Measurements from ENCODE around the gene RPS8. TPM values are rescaled to one million over a fixed set of nuclear protein-coding genes. Genes with fewer than 3 reads are reported as not detected.
A peak's percentile ranks its signal among the peaks of the same experiment; 100 is the strongest.

Gene RPS8
- total RNA-seq, 1 donor from 2014 or later: 3,387 TPM

DNA sequence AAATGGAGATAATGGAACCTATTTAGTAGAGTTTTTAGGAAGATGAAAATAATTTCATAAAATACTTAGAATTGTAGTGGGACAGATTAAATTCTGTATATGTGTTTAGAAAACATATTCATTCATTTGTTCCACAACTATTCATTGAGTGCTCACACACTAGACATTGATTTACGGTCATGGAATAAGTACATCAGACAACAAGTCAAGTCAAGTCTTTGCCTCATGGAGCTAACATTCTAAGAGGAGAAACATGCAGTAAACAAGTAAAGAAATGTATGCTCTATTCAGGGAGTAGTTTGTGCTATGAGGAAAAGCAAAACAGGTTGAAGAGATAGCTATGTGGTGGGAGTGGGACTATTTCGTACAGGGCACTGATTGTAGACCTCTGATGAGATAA is 42.0 kb downstream of the RPS8 start:
- TF ChIP-seq, protein P1, sequence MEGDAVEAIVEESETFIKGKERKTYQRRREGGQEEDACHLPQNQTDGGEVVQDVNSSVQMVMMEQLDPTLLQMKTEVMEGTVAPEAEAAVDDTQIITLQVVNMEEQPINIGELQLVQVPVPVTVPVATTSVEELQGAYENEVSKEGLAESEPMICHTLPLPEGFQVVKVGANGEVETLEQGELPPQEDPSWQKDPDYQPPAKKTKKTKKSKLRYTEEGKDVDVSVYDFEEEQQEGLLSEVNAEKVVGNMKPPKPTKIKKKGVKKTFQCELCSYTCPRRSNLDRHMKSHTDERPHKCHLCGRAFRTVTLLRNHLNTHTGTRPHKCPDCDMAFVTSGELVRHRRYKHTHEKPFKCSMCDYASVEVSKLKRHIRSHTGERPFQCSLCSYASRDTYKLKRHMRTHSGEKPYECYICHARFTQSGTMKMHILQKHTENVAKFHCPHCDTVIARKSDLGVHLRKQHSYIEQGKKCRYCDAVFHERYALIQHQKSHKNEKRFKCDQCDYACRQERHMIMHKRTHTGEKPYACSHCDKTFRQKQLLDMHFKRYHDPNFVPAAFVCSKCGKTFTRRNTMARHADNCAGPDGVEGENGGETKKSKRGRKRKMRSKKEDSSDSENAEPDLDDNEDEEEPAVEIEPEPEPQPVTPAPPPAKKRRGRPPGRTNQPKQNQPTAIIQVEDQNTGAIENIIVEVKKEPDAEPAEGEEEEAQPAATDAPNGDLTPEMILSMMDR (IDR thresholded peaks at IDR 0.05; ENCODE audit: insufficient read depth, low read length, severe bottlenecking): no peak
- H3K27me3 ChIP-seq (ENCODE audit: control insufficient read depth, insufficient read depth, low read length): no peaks in the 10 kb centered on the region
- H3K4me3 ChIP-seq (ENCODE audit: low read depth, low read length): no peak overlapping the region
- no peaks in the 10 kb centered on the region for H3K36me3 ChIP-seq (ENCODE audit: control insufficient read depth, insufficient read depth, low read length)
- FAIRE-seq (no peak), DNase-seq (ENCODE audit: low read depth) (no peak)

DNA sequence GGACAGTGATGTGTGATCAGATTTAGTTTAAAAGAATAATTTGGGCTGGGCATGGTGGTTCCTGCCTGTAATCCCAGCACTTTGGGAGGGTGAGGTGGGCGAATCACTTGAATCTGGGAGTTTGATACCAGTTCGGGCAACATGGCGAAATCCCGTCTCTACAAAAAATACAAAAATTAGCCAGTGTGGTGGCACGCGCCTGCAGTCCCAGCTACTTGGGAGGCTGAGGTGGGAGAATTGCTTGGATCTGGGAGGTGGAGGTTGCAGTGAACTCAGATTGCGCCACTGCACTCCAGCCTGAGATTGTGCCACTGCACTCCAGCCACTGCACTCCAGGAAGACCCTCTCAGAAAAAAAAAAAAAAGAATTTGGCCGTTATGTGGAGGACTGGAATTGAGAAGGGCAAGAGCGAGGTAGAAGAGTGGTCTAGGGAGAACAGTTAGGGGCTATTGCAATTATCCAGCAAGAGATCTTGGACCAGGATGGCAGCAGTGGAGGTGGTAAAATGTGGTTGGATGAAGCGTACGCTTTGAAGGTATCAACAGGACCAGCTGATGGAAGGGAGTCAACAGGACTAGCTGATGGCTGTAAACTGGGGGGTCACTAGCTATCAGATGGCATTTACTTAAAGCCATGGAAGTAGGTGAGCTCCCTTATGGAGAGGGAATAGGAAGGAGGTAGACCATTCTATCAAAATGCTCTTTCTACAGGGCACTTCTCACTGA is 42.6 kb downstream of the RPS8 start:
- DNase-seq (ENCODE audit: low read depth): no peak
- Histone ChIP-seq H3K36me3 (ENCODE audit: control insufficient read depth, insufficient read depth, low read length) (no peaks in the 10 kb centered on the region), H3K27me3 (ENCODE audit: control insufficient read depth, insufficient read depth, low read length) (no peaks in the 10 kb centered on the region), H3K4me3 (ENCODE audit: low read depth, low read length) (no peak overlapping the region)
- no peak for FAIRE-seq
- TF ChIP-seq, protein P1 (IDR thresholded peaks at IDR 0.05; ENCODE audit: insufficient read depth, low read length, severe bottlenecking): no peak

GRCh38 chr1:44819196-44819607 is 43.9 kb downstream of the RPS8 start:
- TF ChIP-seq, protein P1 (IDR thresholded peaks at IDR 0.05; ENCODE audit: insufficient read depth, low read length, severe bottlenecking): no peak
- FAIRE-seq: no peak
- peak overlapping the region; percentile 45 for H3K4me3 ChIP-seq (ENCODE audit: low read depth, low read length)
- H3K36me3 ChIP-seq (ENCODE audit: control insufficient read depth, insufficient read depth, low read length): no peaks in the 10 kb centered on the region
- no peaks in the 10 kb centered on the region for H3K27me3 ChIP-seq (ENCODE audit: control insufficient read depth, insufficient read depth, low read length)
- no peak for DNase-seq (ENCODE audit: low read depth)

DNA sequence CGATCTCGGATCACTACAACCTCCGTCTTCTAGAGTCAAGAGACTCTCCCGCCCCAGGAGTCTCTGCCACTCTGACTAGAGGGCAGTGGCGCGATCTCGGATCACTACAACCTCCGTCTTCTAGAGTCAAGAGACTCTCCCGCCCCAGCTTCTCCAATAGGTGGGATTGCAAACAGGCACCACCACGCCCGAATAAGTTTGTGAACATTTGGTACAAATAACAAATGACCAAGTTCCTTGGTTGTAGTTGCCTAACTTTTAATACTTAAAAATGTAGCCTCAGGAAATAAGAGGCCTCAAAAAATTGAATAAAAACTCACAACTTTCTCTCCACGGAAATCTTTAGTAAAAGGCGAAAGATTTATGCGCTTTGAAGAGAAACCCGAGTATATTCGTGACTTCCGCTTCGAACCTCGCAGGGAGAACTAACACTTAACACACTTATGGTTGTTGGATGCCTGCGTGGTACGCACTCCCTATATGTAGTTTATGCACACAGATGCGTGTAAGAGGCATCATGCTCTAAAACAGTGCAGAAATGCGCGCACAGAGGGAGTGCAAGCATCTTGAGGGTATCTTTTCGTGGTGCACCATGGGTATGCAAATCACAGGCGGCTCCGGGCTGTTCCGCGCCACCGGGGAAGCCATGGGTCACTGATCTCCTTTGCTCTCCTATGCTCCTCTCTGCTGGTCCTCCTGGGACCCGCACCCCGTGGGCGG is 44.4 kb downstream of the RPS8 start:
- Histone ChIP-seq H3K4me3 (ENCODE audit: low read depth, low read length) (peak overlapping the region; percentile 45), H3K36me3 (ENCODE audit: control insufficient read depth, insufficient read depth, low read length) (no peaks in the 10 kb centered on the region), H3K27me3 (ENCODE audit: control insufficient read depth, insufficient read depth, low read length) (no peaks in the 10 kb centered on the region)
- TF ChIP-seq, protein P1 (IDR thresholded peaks at IDR 0.05; ENCODE audit: insufficient read depth, low read length, severe bottlenecking): peak; percentile 1
- DNase-seq (ENCODE audit: low read depth) (peak; percentile 92), FAIRE-seq (peak; percentile 92)

- DNase-seq (ENCODE audit: low read depth) (no peak), FAIRE-seq (no peak)
- Histone ChIP-seq H3K27me3 (ENCODE audit: control insufficient read depth, insufficient read depth, low read length) (no peaks in the 10 kb centered on the region), H3K36me3 (ENCODE audit: control insufficient read depth, insufficient read depth, low read length) (no peaks in the 10 kb centered on the region), H3K4me3 (ENCODE audit: low read depth, low read length) (peak overlapping the region; percentile 45)
- TF ChIP-seq, protein P1 (IDR thresholded peaks at IDR 0.05; ENCODE audit: insufficient read depth, low read length, severe bottlenecking): no peak
Measured at GRCh38 chr1:44820328-44821239, 45.2 kb downstream of the RPS8 start.

All from bronchial epithelial cell (primary cell).